Activated naive CD8-positive, alpha-beta T cell treated with anti-CD3 and anti-CD28 coated beads, Interleukin-2, amount 10 ng/mL, durations not matched to agents 7 days and 5 days (primary cell): Measurements from ENCODE around the gene IGFBPL1. TPM values are rescaled to one million over a fixed set of nuclear protein-coding genes. Genes with fewer than 3 reads are reported as not detected.
"Not testable (repeated sequence)": the region's sequence is repeated elsewhere in the genome, so short reads cannot be mapped to it uniquely, and the experiment has no call there.

Experiments
- ATAC-seq: fragments of 150-1000 bp; cut with Tn5 transposase; one replicate; pipeline ENCODE4 v1.10.0; 2021; ENCODE audit warnings: low read depth, moderate library complexity
- POLR2A ChIA-PET: fragments of 350-600 bp; sonication (Branson Sonifier 250); formaldehyde crosslinking; loops from one replicate; lab custom pipeline; 2021; ENCODE audit warnings: antibody characterized with exemption; lab: Charles Lee
- DNase-seq: peaks from one replicate; pipeline ENCODE4 v3.0.0; 2021
- H3K27ac Mint-ChIP-seq: one replicate; pipeline ENCODE4 v1.8.0; 2022; ENCODE audit warnings: mild to moderate bottlenecking, mixed read lengths
- H3K27me3 Mint-ChIP-seq: one replicate; pipeline ENCODE4 v1.8.0; 2022; ENCODE audit warnings: mild to moderate bottlenecking, moderate library complexity, mixed read lengths
- H3K36me3 Mint-ChIP-seq: one replicate; pipeline ENCODE4 v1.8.0; 2021; ENCODE audit warnings: mild to moderate bottlenecking, mixed read lengths
- H3K4me1 Mint-ChIP-seq: one replicate; pipeline ENCODE4 v1.8.0; 2021; ENCODE audit warnings: mixed read lengths
- H3K4me3 Mint-ChIP-seq: one replicate; pipeline ENCODE4 v1.8.0; 2022; ENCODE audit warnings: mild to moderate bottlenecking, moderate library complexity, mixed read lengths
- H3K9me3 Mint-ChIP-seq: one replicate; pipeline ENCODE4 v1.8.0; 2021; ENCODE audit warnings: mixed read lengths
- total RNA-seq, 2 experiments: library from RNA; stranded (reverse); gene quantifications; one replicate each; pipeline ENCODE4 v1.2.3, GENCODE V29; 2021

IGFBPL1 gene, protein sequence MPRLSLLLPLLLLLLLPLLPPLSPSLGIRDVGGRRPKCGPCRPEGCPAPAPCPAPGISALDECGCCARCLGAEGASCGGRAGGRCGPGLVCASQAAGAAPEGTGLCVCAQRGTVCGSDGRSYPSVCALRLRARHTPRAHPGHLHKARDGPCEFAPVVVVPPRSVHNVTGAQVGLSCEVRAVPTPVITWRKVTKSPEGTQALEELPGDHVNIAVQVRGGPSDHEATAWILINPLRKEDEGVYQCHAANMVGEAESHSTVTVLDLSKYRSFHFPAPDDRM
- not detected for total RNA-seq

DNA sequence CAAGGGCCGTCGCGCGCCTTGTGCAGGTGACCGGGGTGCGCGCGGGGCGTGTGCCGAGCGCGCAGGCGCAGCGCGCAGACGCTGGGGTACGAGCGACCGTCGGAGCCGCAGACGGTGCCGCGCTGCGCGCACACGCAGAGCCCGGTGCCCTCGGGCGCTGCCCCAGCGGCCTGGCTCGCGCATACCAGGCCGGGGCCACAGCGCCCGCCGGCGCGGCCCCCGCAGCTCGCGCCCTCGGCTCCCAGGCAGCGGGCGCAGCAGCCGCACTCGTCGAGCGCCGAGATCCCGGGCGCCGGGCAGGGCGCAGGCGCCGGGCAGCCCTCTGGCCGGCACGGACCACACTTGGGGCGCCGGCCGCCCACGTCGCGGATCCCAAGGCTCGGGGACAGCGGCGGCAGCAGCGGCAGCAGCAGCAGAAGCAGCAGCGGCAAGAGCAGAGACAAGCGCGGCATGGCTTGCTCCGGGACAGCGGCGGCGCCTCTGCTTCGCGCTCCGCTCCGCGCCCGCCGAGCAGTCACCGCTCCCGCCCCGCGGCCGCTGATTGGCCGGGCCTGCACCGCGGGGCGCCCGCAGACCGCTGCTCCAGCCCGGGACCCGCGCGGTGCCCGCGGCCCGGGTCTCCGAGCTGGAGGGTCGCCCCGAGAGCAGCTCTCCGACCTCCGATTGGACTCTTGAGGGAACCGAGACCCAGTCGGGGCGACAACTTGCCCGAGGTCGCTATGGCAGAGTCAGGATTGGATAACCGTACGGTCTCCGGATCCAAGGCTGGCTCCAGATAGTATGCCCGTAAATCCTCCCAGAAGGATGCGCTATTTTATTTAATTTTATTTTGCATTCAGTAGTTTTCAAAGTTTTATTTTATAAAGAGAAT is at the start of gene IGFBPL1:
Gene IGFBPL1, minus strand, starts transcription at position 482 of the 871 bp plus-strand sequence. Its CDS starts 30 bp downstream, at position 452.
- no peaks in the 10 kb centered on the region for H3K36me3 Mint-ChIP-seq
- H3K4me3 Mint-ChIP-seq, result peak within 1 kb of the TSS; percentile 16
- DNase-seq (peak; percentile 41), ATAC-seq (peak; percentile 68)
- no peak within 1 kb of the TSS for H3K27ac Mint-ChIP-seq
- POLR2A ChIA-PET, result no interaction called here
- peaks cover 60% of the 10 kb centered on the region for H3K27me3 Mint-ChIP-seq
- no peaks in the 10 kb centered on the region for H3K4me1 Mint-ChIP-seq
- H3K9me3 Mint-ChIP-seq, result no peaks in the 10 kb centered on the region

DNA sequence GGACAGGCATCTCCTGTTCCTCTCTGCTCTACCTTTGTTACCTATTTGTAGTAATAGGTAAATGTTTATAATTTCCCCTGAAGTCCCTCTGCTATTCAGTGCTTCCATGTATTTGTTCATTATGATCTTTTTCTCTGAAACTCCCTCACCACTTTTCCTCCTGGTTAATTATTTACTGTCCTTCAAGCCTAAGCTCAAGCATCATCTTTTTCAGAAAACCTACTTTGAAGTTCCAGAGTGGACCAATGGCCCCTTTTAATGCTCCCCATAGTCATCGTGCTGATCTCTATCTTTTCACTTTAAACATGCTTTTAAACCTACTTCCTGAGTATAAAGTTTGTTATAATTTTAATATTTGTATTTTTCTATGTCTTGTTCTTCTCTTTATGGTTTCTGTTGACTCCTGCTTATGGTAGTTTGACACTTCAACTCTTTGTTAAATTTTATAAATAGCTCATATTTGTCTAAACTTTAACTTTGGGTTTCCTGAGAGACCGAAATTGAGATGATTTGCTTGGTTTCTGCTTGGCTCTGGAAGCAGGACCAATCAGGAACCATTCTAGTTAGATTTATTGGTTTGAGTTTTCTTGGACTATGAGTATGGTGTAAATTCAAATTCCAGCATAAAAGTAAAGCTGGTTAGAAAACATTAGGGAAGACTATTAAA is 48.5 kb upstream of the IGFBPL1 start:
- H3K36me3 Mint-ChIP-seq, ATAC-seq, H3K9me3 Mint-ChIP-seq, H3K4me1 Mint-ChIP-seq, H3K27me3 Mint-ChIP-seq, POLR2A ChIA-PET, H3K4me3 Mint-ChIP-seq, H3K27ac Mint-ChIP-seq, DNase-seq: not testable (repeated sequence)

DNA sequence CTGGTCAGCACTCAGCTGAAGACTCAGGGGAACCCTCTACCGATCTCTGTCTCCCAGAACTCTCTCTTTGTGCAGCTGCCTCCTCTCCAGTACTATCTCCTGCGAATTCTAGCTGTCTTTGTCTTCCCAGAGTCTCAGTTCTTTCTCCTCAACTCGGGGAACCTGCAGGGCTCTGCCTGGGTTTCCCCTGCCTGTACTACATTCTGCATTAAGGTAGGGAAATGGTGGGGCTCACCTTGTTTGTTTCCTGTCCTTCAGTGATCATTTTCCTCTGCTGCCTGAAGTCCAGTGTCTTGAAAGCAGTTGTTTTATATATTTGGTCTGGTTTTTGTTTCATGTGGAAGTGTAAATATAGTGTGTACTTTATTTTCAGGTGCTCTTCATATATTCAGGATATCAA is 43.1 kb upstream of the IGFBPL1 start:
- Mint-ChIP-seq H3K4me1 (no peaks in the 10 kb centered on the region), H3K36me3 (no peaks in the 10 kb centered on the region), H3K4me3 (no peak overlapping the region), H3K27ac (no peak overlapping the region), H3K9me3 (peaks cover 2% of the 10 kb centered on the region), H3K27me3 (peaks cover 5% of the 10 kb centered on the region)
- no peak for DNase-seq
- no peak for ATAC-seq
- POLR2A ChIA-PET, result no interaction called here

DNA sequence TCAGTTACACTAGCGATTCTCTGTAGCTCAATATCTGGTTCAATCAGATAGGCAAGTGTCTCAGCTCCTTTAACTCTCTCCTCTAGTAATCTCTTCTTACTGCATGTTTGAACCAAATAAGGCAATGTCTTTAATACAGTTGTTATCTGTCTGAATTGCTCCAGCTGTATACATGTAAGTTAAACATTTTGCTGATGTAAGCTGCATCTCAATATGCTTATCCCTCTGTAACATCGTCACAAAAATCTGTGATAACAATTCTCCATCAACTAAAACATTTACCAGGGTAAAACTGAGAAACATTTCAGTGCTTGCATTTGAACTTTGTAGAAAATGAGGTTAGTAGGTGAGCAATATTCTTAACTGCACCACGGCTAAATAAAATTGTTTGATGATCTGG is 29.6 kb upstream of the IGFBPL1 start:
- ATAC-seq, result no peak
- Mint-ChIP-seq H3K36me3 (no peaks in the 10 kb centered on the region), H3K9me3 (peaks cover 11% of the 10 kb centered on the region), H3K27ac (no peak overlapping the region), H3K4me3 (no peak overlapping the region), H3K27me3 (peaks cover 9% of the 10 kb centered on the region), H3K4me1 (no peaks in the 10 kb centered on the region)
- POLR2A ChIA-PET, result no interaction called here
- no peak for DNase-seq

DNA sequence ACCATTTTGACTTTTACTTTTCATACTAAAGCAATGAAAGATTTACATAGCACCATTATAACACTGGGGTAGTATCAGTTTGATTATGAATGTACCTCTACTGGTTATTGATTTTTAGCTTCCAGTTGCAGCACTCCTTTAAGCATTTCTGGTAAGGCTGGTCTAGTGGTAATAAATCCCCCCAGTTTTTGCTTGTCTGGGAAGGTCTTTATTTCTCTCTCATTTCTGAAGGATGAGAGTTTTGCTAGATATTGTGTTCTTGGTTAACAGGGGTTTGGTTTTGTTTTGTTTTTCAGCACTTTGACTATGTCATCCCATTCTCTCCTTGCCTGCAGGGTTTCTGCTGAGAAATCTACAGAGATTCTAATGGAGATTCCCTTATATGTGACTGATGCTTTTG is 26.9 kb upstream of the IGFBPL1 start:
- no peak overlapping the region for H3K4me3 Mint-ChIP-seq
- H3K27ac Mint-ChIP-seq, result no peak overlapping the region
- no peak for ATAC-seq
- POLR2A ChIA-PET, result no interaction called here
- peaks cover 22% of the 10 kb centered on the region for H3K27me3 Mint-ChIP-seq
- H3K4me1 Mint-ChIP-seq, result no peaks in the 10 kb centered on the region
- H3K36me3 Mint-ChIP-seq, result no peaks in the 10 kb centered on the region
- H3K9me3 Mint-ChIP-seq, result peaks cover 11% of the 10 kb centered on the region
- no peak for DNase-seq

DNA sequence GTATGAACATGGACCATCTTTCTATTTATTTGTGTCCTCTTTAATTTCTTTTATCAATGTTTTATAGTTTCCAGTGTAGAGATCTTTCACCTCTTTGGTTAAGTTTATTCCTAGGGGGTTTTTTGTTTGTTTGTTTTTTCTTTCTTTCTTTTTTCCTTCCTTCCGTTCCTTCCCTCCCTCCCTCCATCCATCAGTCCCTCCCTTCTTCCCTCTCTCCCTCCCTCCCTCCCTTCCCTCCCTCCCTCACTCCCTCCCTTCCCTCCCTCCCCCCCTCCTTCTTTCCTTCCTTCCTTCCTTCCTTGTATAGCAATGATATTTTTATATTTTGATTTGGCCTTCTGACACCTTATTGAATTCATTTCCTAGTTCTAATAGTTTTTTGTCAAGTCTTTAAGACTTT is 23.4 kb upstream of the IGFBPL1 start:
- POLR2A ChIA-PET, result no interaction called here
- Mint-ChIP-seq H3K4me1 (no peaks in the 10 kb centered on the region), H3K9me3 (peaks cover 7% of the 10 kb centered on the region), H3K36me3 (no peaks in the 10 kb centered on the region), H3K27ac (no peak overlapping the region), H3K4me3 (no peak overlapping the region), H3K27me3 (peaks cover 26% of the 10 kb centered on the region)
- DNase-seq (no peak), ATAC-seq (no peak)

DNA sequence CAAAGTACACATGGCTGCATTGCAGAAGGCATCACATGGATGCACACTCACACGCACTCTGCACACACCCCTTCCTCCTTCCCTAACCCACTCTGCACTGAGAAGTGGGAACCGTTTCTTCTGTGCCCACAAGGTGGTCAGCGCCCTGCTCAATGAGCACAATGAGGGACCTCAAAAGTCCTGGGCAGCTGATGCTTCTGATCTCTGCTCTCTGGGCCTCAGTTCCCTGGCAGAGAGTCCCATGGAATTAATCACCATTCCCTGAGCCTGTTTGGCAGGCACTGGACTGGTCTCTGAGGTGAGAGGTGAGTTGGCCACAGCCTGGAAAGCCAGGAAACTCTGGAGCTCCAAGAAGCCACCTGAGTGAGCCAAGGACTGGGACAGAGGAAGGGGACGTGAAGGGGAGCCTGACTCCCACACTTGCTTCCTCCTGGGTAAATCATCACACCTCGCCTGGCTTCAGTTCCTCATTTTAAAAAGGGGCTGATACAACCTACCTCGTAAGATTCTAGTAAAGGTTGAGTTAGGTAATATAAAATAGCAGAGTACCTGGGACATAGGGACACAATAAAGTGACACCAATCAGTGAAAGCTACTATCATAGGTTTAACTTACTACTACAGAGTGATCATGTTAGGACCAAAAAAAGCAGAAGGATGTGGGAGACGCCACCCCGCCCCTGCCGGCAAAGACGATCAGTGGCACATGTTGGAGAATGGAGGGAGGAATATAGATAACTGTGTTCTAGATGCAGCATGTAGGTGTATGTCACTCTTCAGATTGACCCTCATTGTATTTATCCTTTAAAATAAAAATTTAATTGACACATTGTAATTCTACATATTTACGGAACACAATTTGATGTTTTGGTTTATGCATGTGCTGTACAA is 21.1 kb upstream of the IGFBPL1 start:
- Mint-ChIP-seq H3K4me3 (no peak overlapping the region), H3K9me3 (no peaks in the 10 kb centered on the region), H3K27me3 (peaks cover 21% of the 10 kb centered on the region), H3K36me3 (no peaks in the 10 kb centered on the region), H3K27ac (no peak overlapping the region), H3K4me1 (no peaks in the 10 kb centered on the region)
- POLR2A ChIA-PET, result no interaction called here
- no peak for ATAC-seq
- DNase-seq, result no peak

DNA sequence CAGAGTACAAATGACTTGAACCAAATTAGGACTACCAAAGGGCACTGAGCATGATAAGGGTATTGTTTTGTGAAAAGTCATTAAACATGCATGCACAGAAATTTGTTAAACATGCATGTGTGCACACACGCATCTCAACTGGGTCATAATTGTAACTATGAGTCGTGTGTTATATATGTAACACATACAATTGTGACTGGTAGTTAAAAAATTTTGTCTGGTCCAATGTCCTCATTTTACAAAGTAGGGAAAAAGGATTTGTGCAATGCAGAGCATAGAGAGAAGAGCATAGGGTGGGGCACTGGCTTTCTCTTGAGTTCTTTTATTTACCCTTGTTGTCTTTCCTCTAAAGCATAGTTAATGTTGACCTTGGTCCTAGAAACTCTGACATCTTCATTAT is 19.3 kb upstream of the IGFBPL1 start:
- POLR2A ChIA-PET, result no interaction called here
- no peaks in the 10 kb centered on the region for H3K4me1 Mint-ChIP-seq
- DNase-seq (no peak), ATAC-seq (no peak)
- no peak overlapping the region for H3K27ac Mint-ChIP-seq
- peaks cover 19% of the 10 kb centered on the region for H3K27me3 Mint-ChIP-seq
- no peaks in the 10 kb centered on the region for H3K36me3 Mint-ChIP-seq
- no peak overlapping the region for H3K4me3 Mint-ChIP-seq
- H3K9me3 Mint-ChIP-seq, result no peaks in the 10 kb centered on the region

DNA sequence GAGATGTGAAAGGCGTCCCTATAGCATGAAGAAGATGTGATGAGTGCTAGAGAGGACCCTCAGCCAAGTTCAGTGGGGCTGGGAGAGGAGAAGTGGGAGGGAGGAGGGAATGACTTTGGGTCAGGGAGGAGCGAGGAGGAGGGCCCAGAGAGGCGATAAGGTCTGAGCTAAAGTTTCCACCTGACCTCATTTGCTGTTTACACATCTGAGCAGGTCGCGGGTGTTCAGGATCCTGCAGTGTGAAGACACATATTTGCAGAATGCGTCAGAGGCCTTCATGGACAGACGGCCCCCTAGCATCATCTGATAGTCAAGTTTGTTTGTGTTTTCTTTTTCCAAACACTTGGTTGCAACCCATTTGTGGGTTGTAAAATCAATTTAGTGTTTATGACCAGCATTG is 18.9 kb upstream of the IGFBPL1 start:
- Mint-ChIP-seq H3K27ac (no peak overlapping the region), H3K4me1 (no peaks in the 10 kb centered on the region), H3K4me3 (no peak overlapping the region), H3K9me3 (no peaks in the 10 kb centered on the region), H3K36me3 (no peaks in the 10 kb centered on the region), H3K27me3 (peaks cover 17% of the 10 kb centered on the region)
- no peak for ATAC-seq
- DNase-seq, result no peak
- POLR2A ChIA-PET, result no interaction called here

DNA sequence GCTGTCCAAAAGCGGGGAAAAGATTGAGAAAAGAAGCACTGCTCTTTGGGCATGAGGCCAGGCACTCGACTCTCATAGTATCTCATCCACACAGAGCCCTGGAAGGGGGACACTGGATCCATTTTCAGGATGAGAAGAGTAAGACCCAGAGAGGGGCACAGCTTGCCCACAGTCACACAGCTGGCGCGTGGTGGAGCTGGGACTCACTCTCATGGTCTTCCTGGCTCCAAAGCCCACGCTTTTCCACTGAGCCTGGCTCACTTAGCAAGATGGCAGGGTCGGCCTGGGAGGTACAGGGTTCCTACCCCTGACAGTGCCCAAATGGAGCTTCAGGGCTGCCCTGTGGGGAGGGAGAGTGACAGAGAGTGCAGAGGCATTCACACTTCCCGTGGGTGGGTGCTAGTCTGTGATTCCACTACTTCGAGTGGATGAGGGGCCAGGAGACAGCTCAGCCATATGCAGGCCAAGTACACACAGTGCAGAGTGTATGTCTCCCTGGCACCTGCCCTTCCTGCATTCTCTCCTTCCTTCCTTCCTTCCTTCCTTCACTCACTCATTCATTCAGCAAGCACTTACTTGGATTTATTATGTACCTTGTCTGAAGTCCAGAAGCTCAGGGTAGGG is 18.3 kb upstream of the IGFBPL1 start:
- POLR2A ChIA-PET, result no interaction called here
- Mint-ChIP-seq H3K4me1 (no peaks in the 10 kb centered on the region), H3K4me3 (no peak overlapping the region), H3K27me3 (peaks cover 12% of the 10 kb centered on the region), H3K27ac (no peak overlapping the region), H3K9me3 (no peaks in the 10 kb centered on the region), H3K36me3 (no peaks in the 10 kb centered on the region)
- DNase-seq (no peak), ATAC-seq (no peak)

DNA sequence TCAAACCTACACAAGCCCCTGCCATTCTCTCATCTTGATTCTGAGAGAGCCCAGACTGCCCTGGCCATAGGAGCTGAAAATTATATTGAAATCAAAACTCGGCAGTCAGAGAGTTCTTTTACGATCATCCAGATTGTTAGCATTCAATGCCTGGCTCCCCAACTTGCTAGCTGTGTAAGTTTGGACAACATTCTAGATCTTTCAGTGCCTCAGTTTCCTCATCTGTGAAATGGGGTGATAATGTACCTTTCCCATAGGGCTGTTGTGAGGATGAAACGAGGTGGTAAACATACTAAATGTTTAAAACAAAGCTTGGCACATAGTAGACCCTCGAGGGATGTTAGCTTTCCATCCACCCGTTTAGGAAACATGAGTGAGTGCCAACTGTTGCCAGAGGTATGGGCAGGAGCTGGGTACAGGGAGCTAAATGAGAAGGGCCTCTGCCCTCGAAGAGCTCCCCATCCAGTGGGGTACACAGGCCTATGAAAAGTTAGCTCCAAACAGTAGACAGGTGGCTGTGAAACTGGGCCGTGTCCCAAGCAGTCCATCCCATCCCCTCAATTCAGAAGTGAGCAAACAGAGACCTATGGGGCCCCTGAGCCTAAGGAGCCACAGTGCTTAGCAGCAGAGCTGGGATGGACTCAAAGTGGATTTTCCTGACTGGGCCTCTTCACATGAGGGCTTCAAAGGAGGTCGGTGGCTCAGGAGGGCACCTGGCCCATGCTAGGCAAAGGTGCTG is 17.3 kb upstream of the IGFBPL1 start:
- Mint-ChIP-seq H3K27ac (no peak overlapping the region), H3K27me3 (peaks cover 6% of the 10 kb centered on the region), H3K4me3 (no peak overlapping the region), H3K36me3 (no peaks in the 10 kb centered on the region), H3K4me1 (no peaks in the 10 kb centered on the region), H3K9me3 (no peaks in the 10 kb centered on the region)
- POLR2A ChIA-PET, result no interaction called here
- ATAC-seq, result no peak
- no peak for DNase-seq

DNA sequence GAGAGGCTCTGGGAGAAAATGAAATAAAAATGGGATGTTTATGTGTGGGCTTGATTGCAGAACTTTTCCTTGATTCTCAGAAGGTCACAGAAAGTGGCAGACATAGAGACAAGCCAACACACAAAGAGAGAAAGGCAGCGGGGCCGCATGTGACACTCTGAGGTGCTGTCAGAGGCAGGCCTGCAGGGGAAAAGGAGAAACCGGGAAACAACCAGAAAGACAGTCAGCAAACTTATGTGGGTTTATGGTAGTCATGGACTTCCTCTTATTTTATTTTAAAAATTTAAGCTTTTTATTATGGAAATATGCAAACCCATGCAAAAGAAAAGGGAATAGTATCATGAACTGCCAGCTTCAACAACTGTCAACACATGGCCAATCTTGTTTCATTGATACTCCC is 16.3 kb upstream of the IGFBPL1 start:
- DNase-seq (no peak), ATAC-seq (no peak)
- Mint-ChIP-seq H3K4me1 (no peaks in the 10 kb centered on the region), H3K36me3 (no peaks in the 10 kb centered on the region), H3K27me3 (peaks cover 1% of the 10 kb centered on the region), H3K4me3 (no peak overlapping the region), H3K27ac (no peak overlapping the region), H3K9me3 (no peaks in the 10 kb centered on the region)
- POLR2A ChIA-PET, result no interaction called here
